LNCaP clone FGC (cell line): ENCODE results near the gene CFDP1.

ENCODE experiments used
- DNase-seq: peaks from one replicate; pipeline ENCODE4 v3.0.0-alpha.2; 2011; ENCODE audit warnings: low read depth
- H3K4me3 ChIP-seq: 2 replicates; pipeline ENCODE4 v1.5.1; 2011; ENCODE audit warnings: mild to moderate bottlenecking, low read depth, low read length, control low read depth
- TF ChIP-seq, protein P1 (sequence below): IDR thresholded peaks from 2 replicates; pipeline ENCODE4 v1.5.1; 2012; ENCODE audit warnings: mild to moderate bottlenecking; ENCODE audit not compliant: control insufficient read depth, insufficient read depth; ENCODE audit errors: extremely low read depth

CFDP1 gene

GRCh38 chr16:75379911-75380847 is 53.1 kb downstream of the CFDP1 start:
- no peak overlapping the region for H3K4me3 ChIP-seq
- no peak for DNase-seq
- TF ChIP-seq, protein P1, sequence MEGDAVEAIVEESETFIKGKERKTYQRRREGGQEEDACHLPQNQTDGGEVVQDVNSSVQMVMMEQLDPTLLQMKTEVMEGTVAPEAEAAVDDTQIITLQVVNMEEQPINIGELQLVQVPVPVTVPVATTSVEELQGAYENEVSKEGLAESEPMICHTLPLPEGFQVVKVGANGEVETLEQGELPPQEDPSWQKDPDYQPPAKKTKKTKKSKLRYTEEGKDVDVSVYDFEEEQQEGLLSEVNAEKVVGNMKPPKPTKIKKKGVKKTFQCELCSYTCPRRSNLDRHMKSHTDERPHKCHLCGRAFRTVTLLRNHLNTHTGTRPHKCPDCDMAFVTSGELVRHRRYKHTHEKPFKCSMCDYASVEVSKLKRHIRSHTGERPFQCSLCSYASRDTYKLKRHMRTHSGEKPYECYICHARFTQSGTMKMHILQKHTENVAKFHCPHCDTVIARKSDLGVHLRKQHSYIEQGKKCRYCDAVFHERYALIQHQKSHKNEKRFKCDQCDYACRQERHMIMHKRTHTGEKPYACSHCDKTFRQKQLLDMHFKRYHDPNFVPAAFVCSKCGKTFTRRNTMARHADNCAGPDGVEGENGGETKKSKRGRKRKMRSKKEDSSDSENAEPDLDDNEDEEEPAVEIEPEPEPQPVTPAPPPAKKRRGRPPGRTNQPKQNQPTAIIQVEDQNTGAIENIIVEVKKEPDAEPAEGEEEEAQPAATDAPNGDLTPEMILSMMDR, result no peak

DNA sequence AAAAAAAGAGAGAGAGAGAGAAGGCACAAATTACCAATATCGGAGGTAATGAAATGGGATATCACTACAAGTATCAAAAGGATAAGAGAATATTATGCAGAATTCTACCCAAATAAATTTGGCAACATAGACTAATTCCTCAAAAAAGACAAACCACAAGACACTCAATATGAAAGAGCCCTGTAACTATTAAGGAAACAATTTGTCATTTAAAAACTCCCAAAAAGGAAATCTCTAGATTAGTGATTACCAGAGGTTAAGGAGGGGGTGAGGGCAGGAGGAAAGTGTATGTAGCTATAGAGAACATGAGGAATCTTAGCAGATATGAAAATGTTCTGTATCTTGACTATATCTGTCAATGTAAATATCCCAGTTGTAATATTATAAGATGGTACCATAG is 54.0 kb downstream of the CFDP1 start:
- no peak overlapping the region for H3K4me3 ChIP-seq
- DNase-seq, result no peak
- TF ChIP-seq, protein P1, result no peak

GRCh38 chr16:75378616-75379015 is 54.7 kb downstream of the CFDP1 start:
- no peak for DNase-seq
- no peak overlapping the region for H3K4me3 ChIP-seq
- TF ChIP-seq, protein P1, result no peak

DNA sequence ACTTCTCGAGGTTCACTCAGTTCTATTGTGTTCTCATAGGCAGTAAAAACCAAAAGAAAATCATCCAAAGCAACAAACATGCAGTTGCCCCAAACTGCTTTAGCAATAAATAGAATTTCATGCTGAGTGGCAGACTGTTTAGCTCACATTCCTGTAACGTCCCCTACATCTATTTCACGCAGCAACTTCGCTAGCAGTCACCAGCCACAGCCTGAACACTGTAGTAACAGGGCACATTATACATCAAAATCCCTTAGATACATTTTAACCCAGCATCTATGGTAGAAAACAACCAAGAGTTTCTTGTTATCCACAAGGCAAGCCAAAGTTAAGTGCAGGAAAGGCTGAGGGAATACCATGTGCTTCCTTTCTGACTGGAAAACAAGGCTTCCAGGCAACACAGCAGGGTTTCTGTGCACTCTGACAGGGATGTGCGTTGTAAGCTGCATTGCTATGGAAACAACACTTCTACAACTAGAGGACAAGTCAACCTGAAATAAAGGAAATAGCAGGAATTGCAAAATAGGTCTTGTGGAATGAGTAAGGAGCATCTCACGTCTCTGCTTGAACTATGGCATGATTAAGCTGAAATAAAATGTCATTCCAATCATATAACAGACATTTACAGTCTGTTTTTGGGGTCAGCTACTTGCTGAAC is 55.4 kb downstream of the CFDP1 start:
- TF ChIP-seq, protein P1, result no peak
- DNase-seq, result no peak
- no peak overlapping the region for H3K4me3 ChIP-seq

- no peak for DNase-seq
- TF ChIP-seq, protein P1, result no peak
- no peak overlapping the region for H3K4me3 ChIP-seq
These were observed 56.7 kb downstream of the CFDP1 start for GRCh38 chr16:75376475-75377161.

DNA sequence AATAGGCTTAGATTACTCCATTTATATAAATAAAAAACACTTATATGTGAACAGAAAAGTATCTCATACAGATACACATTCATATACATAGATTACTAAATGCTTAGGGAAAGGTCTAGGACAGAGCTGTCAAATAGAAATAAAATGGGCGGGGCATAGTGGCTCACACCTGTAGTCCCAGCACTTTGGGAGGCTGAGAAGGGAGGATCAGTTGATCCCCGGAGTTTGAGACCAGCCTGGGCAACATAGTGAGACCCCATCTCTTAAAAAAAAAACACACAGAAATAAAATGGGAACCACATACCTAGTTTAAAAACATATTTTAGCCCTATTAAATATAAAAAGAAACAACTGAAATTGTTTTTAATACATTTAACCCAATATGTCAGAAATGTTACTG is 58.9 kb downstream of the CFDP1 start:
- H3K4me3 ChIP-seq, result no peak overlapping the region
- TF ChIP-seq, protein P1, result no peak
- no peak for DNase-seq
